Colon (tissue), 2 donors: ENCODE data around the gene MAP7D1.

Experiments
- FAIRE-seq: peaks from 2 replicates; lab custom pipeline; 2012; peaks lifted over from hg19 to GRCh38; lab: Jason Lieb, UNC
- donor health status: control.
- donor health status: control.

Gene MAP7D1

GRCh38 chr1:36155408-36156328 lies at the start of gene MAP7D1:
TSS of gene MAP7D1 (plus strand) at chr1:36156160. CDS start at chr1:36156418, 258 bp downstream.
- FAIRE-seq, result no peak

- no peak for FAIRE-seq
Measured at GRCh38 chr1:36106269-36106668, 49.7 kb upstream of the MAP7D1 start.

- FAIRE-seq, result no peak
Measured at GRCh38 chr1:36107394-36107793, 48.6 kb upstream of the MAP7D1 start.

- no peak for FAIRE-seq
Measured at GRCh38 chr1:36108314-36108713, 47.6 kb upstream of the MAP7D1 start.

- no peak for FAIRE-seq
Measured at GRCh38 chr1:36109041-36109679, 46.8 kb upstream of the MAP7D1 start.

- no peak for FAIRE-seq
Measured at GRCh38 chr1:36111151-36111550, 44.8 kb upstream of the MAP7D1 start.

- FAIRE-seq, result no peak
Measured at GRCh38 chr1:36112823-36113222, 43.1 kb upstream of the MAP7D1 start.

GRCh38 chr1:36114371-36114770 lies 41.6 kb upstream of the MAP7D1 start:
- no peak for FAIRE-seq

GRCh38 chr1:36115200-36115669 lies 40.7 kb upstream of the MAP7D1 start:
- FAIRE-seq, result no peak

GRCh38 chr1:36115931-36116330 lies 40.0 kb upstream of the MAP7D1 start:
- FAIRE-seq, result no peak

GRCh38 chr1:36116901-36117300 lies 39.1 kb upstream of the MAP7D1 start:
- FAIRE-seq, result no peak

- no peak for FAIRE-seq
Measured at GRCh38 chr1:36118447-36119204, 37.3 kb upstream of the MAP7D1 start.

- FAIRE-seq, result no peak
Measured at GRCh38 chr1:36119456-36119855, 36.5 kb upstream of the MAP7D1 start.

- FAIRE-seq, result no peak
Measured at GRCh38 chr1:36122062-36123030, 33.6 kb upstream of the MAP7D1 start.

- FAIRE-seq, result no peak
Measured at GRCh38 chr1:36123356-36123755, 32.6 kb upstream of the MAP7D1 start.

GRCh38 chr1:36124404-36125128 lies 31.4 kb upstream of the MAP7D1 start:
- no peak for FAIRE-seq

- FAIRE-seq, result no peak
Measured at GRCh38 chr1:36125129-36125991, 30.6 kb upstream of the MAP7D1 start, which contains the start of gene COL8A2. TSS of gene COL8A2 (minus strand) at chr1:36125222. CDS start at chr1:36100242, 24,980 bp downstream.

GRCh38 chr1:36126005-36126716 lies 29.8 kb upstream of the MAP7D1 start:
- no peak for FAIRE-seq
